HEK293 (cell line): ENCODE results near the gene PARD3B.

Experiments
- CTCF ChIA-PET: fragments of 350-600 bp; formaldehyde crosslinking; extraction: SDS; loops from one replicate; lab custom pipeline; 2021; ENCODE audit warnings: antibody characterized with exemption; lab: Yijun Ruan, JAX
- POLR2A ChIA-PET: fragments of 300-600 bp; formaldehyde crosslinking; extraction: SDS; loops from one replicate; lab custom pipeline; 2020; ENCODE audit warnings: antibody characterized with exemption, inconsistent platforms; lab: Yijun Ruan, JAX
- H3K27ac ChIP-seq: fragments of 200-500 bp; sonication (Bioruptor generic); 2 replicates; pipeline ENCODE4 v1.5.1; 2014; ENCODE audit warnings: low read depth, low read length, control low read depth, inconsistent platforms; ENCODE audit errors: extremely low read depth
- H3K36me3 ChIP-seq, 2 experiments: fragments of 200-500 bp in 1 of 2; sonication (Bioruptor generic) in 1 of 2; 1 replicate in 1 of 2; 2 replicates in 1 of 2; pipeline ENCODE4 v1.5.1; 2014 to 2017; ENCODE audit warnings: inconsistent platforms in 2 of 2, low read length in 2 of 2; ENCODE audit not compliant: control insufficient read depth in 2 of 2, insufficient read depth in 1 of 2
- H3K4me1 ChIP-seq: fragments of 200-500 bp; sonication (Bioruptor generic); 2 replicates; pipeline ENCODE4 v1.5.1; 2014; ENCODE audit warnings: mild to moderate bottlenecking, low read length, inconsistent platforms; ENCODE audit not compliant: control insufficient read depth, insufficient read depth
- H3K4me3 ChIP-seq: 2 replicates; pipeline ENCODE4 v1.5.1; 2011; ENCODE audit warnings: low read depth, mild to moderate bottlenecking, control low read depth, low read length, moderate library complexity
- H3K9me3 ChIP-seq: fragments of 200-500 bp; sonication (Bioruptor generic); 2 replicates; pipeline ENCODE4 v1.5.1; 2014; ENCODE audit warnings: low read depth, low read length, inconsistent platforms; ENCODE audit not compliant: control insufficient read depth, insufficient read depth
- AEBP2 ChIP-seq: fragments of 450-650 bp; formaldehyde crosslinking; IDR thresholded peaks from 2 replicates; pipeline ENCODE4 v1.5.1; 2016; ENCODE audit warnings: missing biosample characterization, missing genetic modification characterization, borderline replicate concordance
- KLF9 ChIP-seq: fragments of 450-650 bp; formaldehyde crosslinking; IDR thresholded peaks from 2 replicates; pipeline ENCODE4 v1.5.1; 2016; ENCODE audit warnings: missing biosample characterization, missing genetic modification characterization, low read depth
- PRDM2 ChIP-seq: fragments of 450-650 bp; formaldehyde crosslinking; IDR thresholded peaks from 2 replicates; pipeline ENCODE4 v1.5.1; 2016; ENCODE audit warnings: missing biosample characterization, missing genetic modification characterization, borderline replicate concordance
- YY2 ChIP-seq: fragments of 450-650 bp; formaldehyde crosslinking; IDR thresholded peaks from 2 replicates; pipeline ENCODE4 v1.5.1; 2016; ENCODE audit warnings: missing biosample characterization, missing genetic modification characterization
- ZNF138 ChIP-seq: fragments of 450-650 bp; formaldehyde crosslinking; IDR thresholded peaks from 2 replicates; pipeline ENCODE4 v1.5.1; 2016; ENCODE audit warnings: missing biosample characterization, missing genetic modification characterization, borderline replicate concordance
- ZNF214 ChIP-seq: fragments of 450-650 bp; formaldehyde crosslinking; IDR thresholded peaks from 2 replicates; pipeline ENCODE4 v1.5.1; 2017; ENCODE audit warnings: missing biosample characterization, mild to moderate bottlenecking, missing genetic modification characterization, borderline replicate concordance
- ZNF324 ChIP-seq: fragments of 450-650 bp; formaldehyde crosslinking; IDR thresholded peaks from 2 replicates; pipeline ENCODE4 v1.5.1; 2016; ENCODE audit warnings: missing biosample characterization, missing genetic modification characterization
- ZNF335 ChIP-seq: fragments of 450-650 bp; formaldehyde crosslinking; conservative IDR thresholded peaks from 2 replicates; pipeline ENCODE4 v1.5.1; 2016; ENCODE audit warnings: missing biosample characterization, missing genetic modification characterization
- ZNF514 ChIP-seq: fragments of 450-650 bp; formaldehyde crosslinking; IDR thresholded peaks from 2 replicates; pipeline ENCODE4 v1.5.1; 2016; ENCODE audit warnings: missing biosample characterization, missing genetic modification characterization
- ZNF571 ChIP-seq: fragments of 450-650 bp; formaldehyde crosslinking; IDR thresholded peaks from 2 replicates; pipeline ENCODE4 v1.5.0; 2017; ENCODE audit warnings: missing biosample characterization, missing genetic modification characterization
- ZNF596 ChIP-seq: fragments of 450-650 bp; IDR thresholded peaks from 2 replicates; pipeline ENCODE4 v1.5.0; 2018; ENCODE audit warnings: missing biosample characterization, mild to moderate bottlenecking, missing genetic modification characterization, moderate library complexity
- ZNF621 ChIP-seq: fragments of 450-650 bp; formaldehyde crosslinking; IDR thresholded peaks from 2 replicates; pipeline ENCODE4 v1.5.1; 2017; ENCODE audit warnings: missing biosample characterization, missing genetic modification characterization
- ZNF837 ChIP-seq: fragments of 450-650 bp; formaldehyde crosslinking; IDR thresholded peaks from 2 replicates; pipeline ENCODE4 v1.5.1; 2016; ENCODE audit warnings: missing biosample characterization, missing genetic modification characterization

The PARD3B gene

GRCh38 chr2:205321231-205321630 lies 776.0 kb downstream of the PARD3B start:
- no peak overlapping the region for H3K27ac ChIP-seq
- no peak overlapping the region for H3K4me3 ChIP-seq
- no peaks in the 10 kb centered on the region for H3K4me1 ChIP-seq
- ChIA-PET POLR2A (no interaction called here), CTCF (interaction anchor here (0.6 kb wide), 2 partner anchors 213 to 888 kb away, joined by 4 read pairs; no protein-coding TSS in a partner anchor)
- H3K36me3 ChIP-seq: no peaks in the 10 kb centered on the region
- TF ChIP-seq ZNF596 (tag by site-specific recombination) (peak; percentile 80), ZNF324 (tag by site-specific recombination) (no peak)
- TF ChIP-seq, all 188 proteins: peak for 1
- H3K9me3 ChIP-seq: no peaks in the 10 kb centered on the region

GRCh38 chr2:205323929-205324328 lies 778.7 kb downstream of the PARD3B start:
- ChIA-PET POLR2A (no interaction called here), CTCF (interaction anchor here (0.7 to 1.6 kb wide), 2 partner anchors 16 to 352 kb away, joined by 3 to 4 read pairs; no protein-coding TSS in a partner anchor)
- no peak for TF ChIP-seq YY2 (tag by site-specific recombination)

GRCh38 chr2:205324355-205324754 lies 779.1 kb downstream of the PARD3B start:
- no peak for TF ChIP-seq PRDM2 (tag by site-specific recombination)
- no peak for TF ChIP-seq ZNF335 (tag by site-specific recombination)
- TF ChIP-seq ZNF621: no peak
- TF ChIP-seq ZNF571: no peak
- no peak for TF ChIP-seq ZNF596 (tag by site-specific recombination)
- no peak for TF ChIP-seq ZNF837 (tag by site-specific recombination)
- TF ChIP-seq AEBP2 (tag by site-specific recombination): no peak
- TF ChIP-seq ZNF514 (tag by site-specific recombination): no peak
- no peak for TF ChIP-seq ZNF138
- TF ChIP-seq ZNF214 (tag by site-specific recombination): no peak
- TF ChIP-seq KLF9: no peak
- no peaks in the 10 kb centered on the region for H3K36me3 ChIP-seq
- no peak overlapping the region for H3K4me3 ChIP-seq
- no peaks in the 10 kb centered on the region for H3K9me3 ChIP-seq
- POLR2A ChIA-PET: no interaction called here
- no peak overlapping the region for H3K27ac ChIP-seq
- H3K4me1 ChIP-seq: no peaks in the 10 kb centered on the region
- CTCF ChIA-PET: interaction anchor here (0.7 to 1.0 kb wide), 3 partner anchors 59 to 352 kb away, joined by 3 to 4 read pairs (median 4); no protein-coding TSS in a partner anchor

More at GRCh38 chr2:205323929-205324328, 778.7 kb downstream of the PARD3B start:
- H3K27ac ChIP-seq: no peak overlapping the region
- H3K4me1 ChIP-seq: no peaks in the 10 kb centered on the region
- H3K4me3 ChIP-seq: no peak overlapping the region
- H3K9me3 ChIP-seq: no peaks in the 10 kb centered on the region
- no peaks in the 10 kb centered on the region for H3K36me3 ChIP-seq
